ENCODE measurements around the gene COL4A1. TPM values are rescaled to one million over a fixed set of nuclear protein-coding genes. Genes with fewer than 3 reads are reported as not detected.

COL4A1 gene
- total RNA-seq, 3 donors from 2014 or later = 19.0 to 308 (median 61.9) TPM

DNA sequence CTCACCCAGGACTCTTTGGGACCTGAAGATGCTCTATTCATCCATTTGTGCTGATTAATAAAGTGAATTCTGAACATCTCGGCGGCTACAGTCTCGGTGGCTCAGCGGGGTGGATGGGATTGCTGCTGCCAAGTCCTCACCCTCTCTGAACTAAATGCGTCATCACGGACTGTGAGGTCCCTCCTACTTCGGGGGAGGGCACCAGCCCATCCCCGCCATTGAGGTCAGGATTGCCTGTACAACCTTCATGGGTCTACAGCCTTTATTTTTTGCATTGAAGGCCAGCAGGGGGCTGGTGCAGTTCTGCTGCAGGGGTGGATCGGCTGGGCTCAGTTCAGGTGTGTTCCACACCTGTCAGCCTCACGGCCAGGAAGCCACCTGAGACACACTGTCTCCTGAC, 181.8 kb downstream of the COL4A1 start:
- DNase-seq (no peak), ATAC-seq (no peak)
- intact Hi-C loops (cut with DNase I, micrococcal nuclease) = no loop called here
- TF ChIP-seq, protein P1, sequence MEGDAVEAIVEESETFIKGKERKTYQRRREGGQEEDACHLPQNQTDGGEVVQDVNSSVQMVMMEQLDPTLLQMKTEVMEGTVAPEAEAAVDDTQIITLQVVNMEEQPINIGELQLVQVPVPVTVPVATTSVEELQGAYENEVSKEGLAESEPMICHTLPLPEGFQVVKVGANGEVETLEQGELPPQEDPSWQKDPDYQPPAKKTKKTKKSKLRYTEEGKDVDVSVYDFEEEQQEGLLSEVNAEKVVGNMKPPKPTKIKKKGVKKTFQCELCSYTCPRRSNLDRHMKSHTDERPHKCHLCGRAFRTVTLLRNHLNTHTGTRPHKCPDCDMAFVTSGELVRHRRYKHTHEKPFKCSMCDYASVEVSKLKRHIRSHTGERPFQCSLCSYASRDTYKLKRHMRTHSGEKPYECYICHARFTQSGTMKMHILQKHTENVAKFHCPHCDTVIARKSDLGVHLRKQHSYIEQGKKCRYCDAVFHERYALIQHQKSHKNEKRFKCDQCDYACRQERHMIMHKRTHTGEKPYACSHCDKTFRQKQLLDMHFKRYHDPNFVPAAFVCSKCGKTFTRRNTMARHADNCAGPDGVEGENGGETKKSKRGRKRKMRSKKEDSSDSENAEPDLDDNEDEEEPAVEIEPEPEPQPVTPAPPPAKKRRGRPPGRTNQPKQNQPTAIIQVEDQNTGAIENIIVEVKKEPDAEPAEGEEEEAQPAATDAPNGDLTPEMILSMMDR (IDR thresholded peaks at IDR 0.05) = no peak
- Histone ChIP-seq H3K9me3 (no peaks in the 10 kb centered on the region), H3K36me3 (ENCODE audit: low read depth) (no peaks in the 10 kb centered on the region), H3K4me3 (no peak overlapping the region), H3K4me1 (ENCODE audit: low read depth) (no peaks in the 10 kb centered on the region)

DNA sequence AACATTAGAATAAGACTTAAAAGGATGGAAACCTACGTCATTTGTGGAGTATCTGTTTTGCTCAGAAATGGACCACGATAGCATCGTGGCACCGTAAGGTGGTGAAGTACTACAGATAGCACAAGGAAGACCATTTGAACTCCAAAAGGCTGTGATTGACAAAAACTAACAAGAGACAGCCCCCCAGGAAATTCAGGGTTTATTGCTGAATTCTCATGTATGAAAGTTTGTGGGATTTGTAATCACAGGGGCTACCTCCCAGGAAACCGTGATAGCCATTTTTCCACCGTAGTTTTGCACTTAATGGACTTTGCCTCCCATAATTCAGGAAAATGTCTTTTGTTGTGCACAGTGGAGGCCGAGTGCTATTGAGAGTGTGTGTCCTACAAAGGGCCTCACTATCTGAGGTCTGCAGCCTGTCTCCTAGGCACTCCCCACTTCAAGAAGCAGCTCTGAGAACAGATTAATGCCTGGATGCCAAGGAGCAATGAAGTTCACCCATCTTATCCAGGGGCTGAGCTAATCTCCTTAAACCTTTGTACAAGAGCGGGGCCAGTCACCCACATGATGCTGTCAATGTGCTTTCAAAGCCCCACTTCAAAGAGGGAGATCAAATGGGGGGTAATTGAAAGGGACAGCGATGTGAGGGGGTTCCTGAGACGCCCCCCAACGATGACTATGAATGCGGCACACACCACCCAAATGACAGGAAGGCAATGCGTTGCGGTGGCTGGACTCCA, 182.6 kb downstream of the COL4A1 start:
- Histone ChIP-seq H3K36me3 (ENCODE audit: low read depth) (no peaks in the 10 kb centered on the region), H3K4me1 (ENCODE audit: low read depth) (no peaks in the 10 kb centered on the region), H3K4me3 (no peak overlapping the region), H3K9me3 (no peaks in the 10 kb centered on the region)
- TF ChIP-seq, protein P1 (IDR thresholded peaks at IDR 0.05) = no peak
- DNase-seq = no peak
- intact Hi-C loops (cut with DNase I, micrococcal nuclease) = no loop called here
- ATAC-seq = no peak

DNA sequence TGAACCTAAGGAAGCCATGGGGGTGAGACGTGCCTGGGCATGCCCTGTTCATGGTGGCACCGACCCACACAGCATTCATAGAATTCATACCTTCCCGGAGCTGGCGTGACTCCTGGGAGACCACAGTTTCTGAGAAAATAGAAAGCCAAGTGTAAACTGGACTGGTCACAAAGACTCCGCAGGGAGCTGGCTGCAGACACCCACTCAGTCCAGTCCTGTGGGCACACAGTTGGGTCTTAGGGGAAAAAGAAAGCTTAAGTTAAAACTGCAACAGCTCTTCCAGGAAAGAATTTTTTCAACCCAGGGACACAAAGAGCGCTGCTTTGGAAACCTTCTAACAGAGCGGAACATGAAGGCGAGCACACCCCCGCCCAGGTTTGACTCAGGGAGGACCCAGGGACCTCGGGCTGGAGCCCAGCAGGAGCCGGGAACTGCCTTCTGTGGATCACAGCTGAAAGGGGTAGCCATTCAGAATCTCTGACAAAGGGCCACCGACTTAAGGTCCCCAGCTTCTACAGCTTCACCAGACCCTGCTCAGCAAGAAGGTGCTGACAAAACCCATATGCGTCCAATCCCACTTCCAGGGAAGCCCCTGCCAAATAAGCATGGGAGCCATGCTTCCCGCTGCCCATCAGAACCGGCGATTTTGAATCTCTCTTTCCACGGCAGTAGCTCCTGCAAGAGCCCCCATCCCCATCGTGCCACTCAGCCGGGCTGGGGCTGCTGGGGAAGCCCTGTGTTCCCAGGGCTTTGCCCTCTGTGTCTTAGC, 183.7 kb downstream of the COL4A1 start:
- no peak for DNase-seq
- H3K4me3 ChIP-seq = no peak overlapping the region

GRCh38 chr13:110121422-110122083, 185.4 kb downstream of the COL4A1 start:
- DNase-seq (no peak), ATAC-seq (no peak)
- H3K4me3 ChIP-seq = no peak overlapping the region
- H3K9me3 ChIP-seq = no peaks in the 10 kb centered on the region
- TF ChIP-seq, protein P1 (IDR thresholded peaks at IDR 0.05) = no peak
- no peaks in the 10 kb centered on the region for H3K36me3 ChIP-seq (ENCODE audit: low read depth)
- H3K4me1 ChIP-seq (ENCODE audit: low read depth) = no peaks in the 10 kb centered on the region
- intact Hi-C loops (cut with DNase I, micrococcal nuclease) = no loop called here

More for the DNA sequence above, 183.7 kb downstream of the COL4A1 start:
- intact Hi-C loops (cut with DNase I, micrococcal nuclease) = no loop called here
- Histone ChIP-seq H3K9me3 (no peaks in the 10 kb centered on the region), H3K36me3 (ENCODE audit: low read depth) (no peaks in the 10 kb centered on the region), H3K4me1 (ENCODE audit: low read depth) (no peaks in the 10 kb centered on the region)
- TF ChIP-seq, protein P1 (IDR thresholded peaks at IDR 0.05) = no peak
- ATAC-seq = no peak

GRCh38 chr13:110119935-110120905, 186.7 kb downstream of the COL4A1 start:
- no peak for ATAC-seq
- Histone ChIP-seq H3K4me3 (no peak overlapping the region), H3K36me3 (ENCODE audit: low read depth) (no peaks in the 10 kb centered on the region), H3K9me3 (no peaks in the 10 kb centered on the region), H3K4me1 (ENCODE audit: low read depth) (no peaks in the 10 kb centered on the region)
- no peak for DNase-seq
- TF ChIP-seq, protein P1 (IDR thresholded peaks at IDR 0.05) = no peak
- intact Hi-C loops (cut with DNase I, micrococcal nuclease) = loop anchor here in 1 of 2 donors (10.0 kb wide), 1 partner anchor 1155 kb away; no protein-coding TSS in a partner anchor

Measured in mucosa of descending colon (tissue), 3 donors.